Right ventricle myocardium inferior (tissue), 1 donor: ENCODE measurements around the gene IL32. TPM values are rescaled to one million over a fixed set of nuclear protein-coding genes. Genes with fewer than 3 reads are reported as not detected.
"Not testable (repeated sequence)": the region's sequence is repeated elsewhere in the genome, so short reads cannot be mapped to it uniquely, and the experiment has no call there.

Experiments used
- ATAC-seq: fragments of 200-7000 bp; cut with Tn5 transposase; one replicate; pipeline ENCODE4 v1.9.1; 2020; ENCODE audit warnings: mild to moderate bottlenecking, moderate library complexity
- DNase-seq: peaks from one replicate; pipeline ENCODE4 v3.0.0; 2021; ENCODE audit errors: missing footprints
- intact Hi-C: fragments of 100-400 bp; cut with DNase I; formaldehyde crosslinking; loops from one replicate; pipeline ENCODE4 v1.11.0; 2022
- total RNA-seq: library from RNA; stranded (reverse); fragmentation: NEBNext Ultra II Directional; extraction: Animal tissue kit (Norgen Biotek cat#: 25700); gene quantifications from one replicate; pipeline ENCODE4 v1.2.1, GENCODE V29; 2021
- donor health status: DM: no; HTN: yes; CAD: no; lungs with severe emphysema.

IL32 gene
- total RNA-seq, 1 donor from 2014 or later = 57.8 TPM

- peak; percentile 67 for DNase-seq
These were observed 18.6 kb upstream of the IL32 start for GRCh38 chr16:3046641-3047386.

GRCh38 chr16:3047387-3047720, 18.1 kb upstream of the IL32 start:
- ATAC-seq (no peak), DNase-seq (peak; percentile 70)
- intact Hi-C loops = no loop called here

More at GRCh38 chr16:3046641-3047386, 18.6 kb upstream of the IL32 start:
- peak; percentile 4 for ATAC-seq
- intact Hi-C loops = no loop called here

DNA sequence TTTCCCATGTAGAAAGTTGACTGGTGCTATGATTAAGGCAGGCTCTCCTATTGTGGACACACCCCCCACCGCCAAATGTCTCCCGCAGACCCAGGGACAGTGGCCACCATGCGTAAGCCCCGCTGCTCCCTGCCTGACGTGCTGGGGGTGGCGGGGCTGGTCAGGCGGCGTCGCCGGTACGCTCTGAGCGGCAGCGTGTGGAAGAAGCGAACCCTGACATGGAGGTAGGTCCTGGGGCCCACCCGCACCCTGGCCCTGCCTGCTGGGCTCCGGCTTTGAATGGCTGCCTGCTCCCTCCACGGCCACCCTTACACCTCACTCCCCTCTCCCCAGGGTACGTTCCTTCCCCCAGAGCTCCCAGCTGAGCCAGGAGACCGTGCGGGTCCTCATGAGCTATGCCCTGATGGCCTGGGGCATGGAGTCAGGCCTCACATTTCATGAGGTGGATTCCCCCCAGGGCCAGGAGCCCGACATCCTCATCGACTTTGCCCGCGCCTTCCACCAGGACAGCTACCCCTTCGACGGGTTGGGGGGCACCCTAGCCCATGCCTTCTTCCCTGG, 15.4 kb upstream of the IL32 start:
- ATAC-seq = no peak
- intact Hi-C loops = no loop called here
- peak; percentile 60 for DNase-seq

GRCh38 chr16:3050487-3050886, 15.0 kb upstream of the IL32 start:
- no peak for DNase-seq
- intact Hi-C loops = no loop called here

GRCh38 chr16:3051009-3051408, 14.4 kb upstream of the IL32 start:
- DNase-seq (peak; percentile 22), ATAC-seq (no peak)
- intact Hi-C loops = no loop called here

More at GRCh38 chr16:3050487-3050886, 15.0 kb upstream of the IL32 start:
- ATAC-seq = no peak

DNA sequence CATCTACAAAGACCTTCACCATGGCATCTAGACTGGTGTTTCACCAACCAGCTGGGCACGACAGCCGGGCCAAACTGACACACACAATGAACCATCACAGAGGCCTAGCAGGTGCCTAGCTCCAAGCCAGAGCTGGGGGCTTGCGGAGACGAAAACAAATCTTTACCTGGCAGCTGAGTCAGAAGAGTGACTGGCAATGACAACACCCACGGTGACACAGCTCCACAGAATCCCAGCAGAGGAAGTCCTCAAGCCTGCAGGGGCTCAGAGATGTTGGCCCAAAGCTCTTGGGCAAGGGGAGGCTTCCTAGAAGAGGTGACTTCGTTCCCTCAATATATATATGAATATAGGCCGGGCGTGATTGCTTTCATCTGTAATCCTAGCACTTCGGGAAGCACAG, 13.9 kb upstream of the IL32 start:
- ATAC-seq (no peak), DNase-seq (peak; percentile 63)
- intact Hi-C loops = no loop called here

DNA sequence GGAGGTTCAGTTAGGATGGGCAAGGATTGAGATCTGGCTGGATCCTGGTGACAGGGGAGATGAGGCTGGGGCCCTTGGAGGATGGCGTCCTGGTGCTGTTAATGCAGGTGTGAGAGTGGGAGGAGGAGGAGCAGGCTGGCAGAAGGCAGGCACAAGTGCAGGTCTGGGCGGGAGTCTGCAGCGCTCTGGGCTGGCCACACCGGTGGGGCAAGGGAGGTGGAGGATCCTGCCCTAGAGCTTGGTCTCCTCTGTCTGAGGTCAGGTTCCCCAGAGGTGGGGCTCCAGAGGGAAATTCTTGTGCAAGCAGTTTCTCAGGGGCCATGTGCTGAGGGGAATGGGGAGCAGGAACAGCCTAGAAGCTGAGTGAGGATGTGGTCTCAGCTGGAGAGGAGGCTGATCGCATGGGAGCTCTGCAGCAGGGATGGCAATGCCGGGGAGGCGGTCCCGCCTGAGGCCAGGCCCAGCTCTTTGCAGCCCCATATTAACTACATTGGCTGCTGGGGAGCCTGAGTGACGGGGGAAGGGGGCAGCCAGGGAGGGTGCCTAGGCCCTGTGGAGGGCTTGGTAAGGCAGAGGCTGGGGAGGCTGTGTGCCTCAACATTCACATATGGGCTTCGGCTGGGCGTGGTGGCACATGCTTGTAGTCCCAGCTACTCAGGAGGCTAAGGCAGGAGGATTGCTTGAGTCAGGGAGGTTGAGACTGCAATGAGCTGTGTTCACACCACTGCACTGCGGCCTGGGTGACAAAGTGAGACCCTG, 12.7 kb upstream of the IL32 start:
- peak; percentile 20 for DNase-seq
- intact Hi-C loops, ATAC-seq: not testable (repeated sequence)

GRCh38 chr16:3053330-3053710, 12.1 kb upstream of the IL32 start:
- intact Hi-C loops, ATAC-seq: not testable (repeated sequence)
- peak; percentile 62 for DNase-seq

GRCh38 chr16:3054965-3055733, 10.3 kb upstream of the IL32 start:
- intact Hi-C loops = loop anchor here (5.0 kb wide), 2 partner anchors 52 to 112 kb away; no protein-coding TSS in a partner anchor
- ATAC-seq (no peak), DNase-seq (peak; percentile 60)

DNA sequence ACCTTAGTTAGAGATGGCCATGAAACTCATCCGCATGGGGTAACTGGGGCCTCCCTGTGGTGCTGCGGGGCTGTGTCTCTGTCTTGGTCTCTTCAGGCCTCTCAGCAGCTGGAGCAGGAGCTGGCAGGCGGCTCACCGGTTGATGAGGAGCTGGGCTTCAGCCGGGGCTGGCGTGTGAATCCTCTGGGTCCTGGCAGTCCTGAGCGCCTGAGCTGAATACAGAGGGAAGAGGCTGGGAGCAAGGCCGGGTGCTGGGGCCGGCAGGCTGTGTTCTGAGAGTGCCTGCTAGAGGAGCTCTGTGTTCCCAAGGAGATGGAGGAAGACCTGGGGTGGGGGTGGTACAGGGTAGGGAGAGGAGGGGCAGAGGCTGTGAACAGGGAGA, 9.7 kb upstream of the IL32 start:
- peak; percentile 45 for DNase-seq
- intact Hi-C loops = loop anchor here (5.0 kb wide), 2 partner anchors 52 to 112 kb away; no protein-coding TSS in a partner anchor
- not testable (repeated sequence) for ATAC-seq

DNA sequence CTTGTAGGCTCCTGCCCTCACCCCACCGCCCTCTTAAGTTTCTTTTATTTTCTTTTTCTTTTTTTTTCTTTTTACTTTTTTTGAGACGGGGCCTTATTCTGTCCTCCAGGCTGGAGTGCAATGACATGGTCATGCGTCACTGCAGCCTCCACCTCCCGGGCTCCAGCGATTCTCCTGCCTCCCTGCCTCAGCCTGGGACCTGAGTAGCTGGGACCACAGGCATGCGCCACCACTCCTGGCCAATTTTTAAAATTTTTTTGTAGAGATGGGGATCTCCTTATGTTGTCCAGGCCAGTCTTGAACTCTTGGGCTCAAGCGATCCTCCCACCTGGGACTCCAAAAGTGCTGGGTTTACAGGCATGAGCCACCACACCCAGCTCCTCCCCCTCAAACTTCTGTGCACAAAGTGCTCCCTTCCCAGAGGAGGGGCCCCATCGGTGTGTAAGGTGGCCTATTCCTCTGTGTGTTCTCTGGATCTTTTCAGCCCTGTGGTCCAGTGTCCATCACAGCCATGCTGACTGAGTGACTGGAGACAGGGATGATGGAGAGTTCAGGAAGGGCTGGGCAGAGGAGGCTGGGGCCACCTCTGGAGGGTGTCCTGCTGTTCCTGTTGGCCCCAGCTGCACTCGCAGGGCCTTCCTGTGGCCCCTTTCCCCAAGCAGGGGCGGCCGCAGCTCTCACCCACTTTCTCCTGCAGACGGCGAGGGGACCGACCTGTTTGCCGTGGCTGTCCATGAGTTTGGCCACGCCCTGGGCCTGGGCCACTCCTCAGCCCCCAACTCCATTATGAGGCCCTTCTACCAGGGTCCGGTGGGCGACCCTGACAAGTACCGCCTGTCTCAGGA, 8.9 kb upstream of the IL32 start:
- DNase-seq = peak; percentile 45
- intact Hi-C loops = loop anchor here (5.0 kb wide), 2 partner anchors 51 to 111 kb away; no protein-coding TSS in a partner anchor
- ATAC-seq = no peak

GRCh38 chr16:3057181-3058138, 8.0 kb upstream of the IL32 start:
- ATAC-seq (no peak), DNase-seq (peak; percentile 53)
- intact Hi-C loops = loop anchor here (2.0 to 5.0 kb wide), 5 partner anchors 29 to 110 kb away; no protein-coding TSS in a partner anchor

- DNase-seq (peak; percentile 83), ATAC-seq (peak; percentile 8)
- intact Hi-C loops = loop anchor here (1.0 to 5.0 kb wide), 6 partner anchors 28 to 109 kb away; no protein-coding TSS in a partner anchor
These were observed 7.1 kb upstream of the IL32 start for GRCh38 chr16:3058139-3059030.

GRCh38 chr16:3059041-3059722, 6.3 kb upstream of the IL32 start:
- intact Hi-C loops = loop anchor here (1.0 to 5.0 kb wide), 6 partner anchors 28 to 108 kb away; no protein-coding TSS in a partner anchor
- peak; percentile 95 for ATAC-seq
- DNase-seq = peak; percentile 93

DNA sequence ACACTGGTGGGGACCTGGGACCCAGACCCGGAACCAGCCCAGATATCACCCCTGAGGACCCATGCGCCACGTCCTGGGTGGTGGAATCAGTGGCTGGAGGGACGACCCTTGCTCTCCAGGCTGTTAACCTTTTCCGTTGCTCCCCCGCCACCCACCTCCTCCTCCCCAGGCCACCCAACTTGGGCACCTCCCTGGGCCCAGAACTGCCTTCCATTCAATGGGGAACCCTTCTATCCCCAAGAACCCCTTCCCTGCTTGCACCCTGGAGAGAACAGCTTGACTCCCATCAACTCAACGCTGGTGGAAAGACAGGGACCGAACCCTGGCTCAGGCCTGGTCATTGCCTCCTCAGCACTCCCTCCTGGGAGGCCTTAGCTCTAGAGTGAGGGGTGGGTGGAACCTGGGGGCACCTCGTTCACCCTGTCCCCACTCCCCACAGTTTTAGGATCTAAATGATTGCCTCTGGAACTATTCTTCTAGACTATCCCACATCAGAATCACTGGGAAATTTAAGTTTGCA, 5.7 kb upstream of the IL32 start:
- ATAC-seq (no peak), DNase-seq (no peak)
- intact Hi-C loops = loop anchor here (1.0 to 5.0 kb wide), 6 partner anchors 27 to 108 kb away; no protein-coding TSS in a partner anchor
